PC-9 (cell line): ENCODE data around the gene CHURC1.

ENCODE experiments used
- CTCF ChIP-seq: fragments of 200-600 bp; sonication (generic); conservative IDR thresholded peaks from 2 replicates; pipeline ENCODE4 v1.6.1; 2017; ENCODE audit warnings: mixed run types, antibody characterized with exemption, mild to moderate bottlenecking, moderate library complexity
- EZH2 ChIP-seq: fragments of 200-600 bp; sonication (generic); IDR thresholded peaks from 2 replicates; pipeline ENCODE4 v1.8.0; 2017; ENCODE audit warnings: antibody characterized with exemption, low read depth

GRCh38 chr14:64973026-64973442, 58.8 kb downstream of the CHURC1 start:
- TF ChIP-seq EZH2 (no peak), CTCF (no peak)
